HG03571 (cell line): Measurements from ENCODE around the gene KIAA0408.
"Not testable (repeated sequence)": the region's sequence is repeated elsewhere in the genome, so short reads cannot be mapped to it uniquely, and the experiment has no call there.

ENCODE experiments used
- ATAC-seq: cut with Tn5 transposase; IDR thresholded peaks from one replicate; pipeline ENCODE4 v1.9.1; 2021; ENCODE audit not compliant: unreplicated experiment

KIAA0408 gene

DNA sequence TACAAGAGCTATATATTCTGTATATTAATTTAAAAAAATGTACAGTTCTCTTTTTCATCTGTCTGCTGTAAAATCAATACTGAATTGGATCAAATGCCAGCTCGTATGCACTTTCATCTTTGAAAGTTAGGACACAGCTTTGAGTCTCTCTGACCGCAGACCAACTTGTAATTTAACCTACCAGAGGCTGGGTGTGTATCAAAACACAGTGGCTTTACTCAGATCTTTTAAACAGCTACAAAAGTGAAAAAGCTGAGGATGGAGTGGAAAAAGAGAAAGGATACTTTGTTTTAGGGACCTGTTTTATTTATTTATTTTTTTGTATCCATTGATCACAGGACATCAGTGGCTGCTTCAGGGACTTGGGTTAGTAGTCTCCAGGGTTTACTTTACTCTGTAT is 44.1 kb downstream of the KIAA0408 start:
- no peak for ATAC-seq

DNA sequence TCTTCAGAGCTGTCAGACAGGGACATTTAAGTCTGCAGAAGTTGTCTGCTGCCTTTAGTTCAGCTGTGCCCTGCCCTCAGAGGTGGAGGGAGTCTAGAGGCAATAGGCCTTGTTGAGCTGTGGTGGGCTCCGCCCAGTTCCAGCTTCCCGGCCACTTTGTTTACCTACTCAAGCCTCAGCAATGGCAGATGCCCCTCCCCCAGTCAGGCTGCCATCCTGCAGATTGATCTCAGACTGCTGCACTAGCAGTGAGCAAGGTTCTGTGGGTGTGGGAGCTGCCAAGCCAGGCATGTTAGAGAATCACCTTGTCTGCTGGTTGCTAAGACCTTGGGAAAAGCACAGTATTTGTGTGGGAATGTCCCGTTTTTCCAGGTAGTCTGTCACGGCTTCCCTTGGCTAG is 46.1 kb downstream of the KIAA0408 start:
- ATAC-seq: not testable (repeated sequence)

DNA sequence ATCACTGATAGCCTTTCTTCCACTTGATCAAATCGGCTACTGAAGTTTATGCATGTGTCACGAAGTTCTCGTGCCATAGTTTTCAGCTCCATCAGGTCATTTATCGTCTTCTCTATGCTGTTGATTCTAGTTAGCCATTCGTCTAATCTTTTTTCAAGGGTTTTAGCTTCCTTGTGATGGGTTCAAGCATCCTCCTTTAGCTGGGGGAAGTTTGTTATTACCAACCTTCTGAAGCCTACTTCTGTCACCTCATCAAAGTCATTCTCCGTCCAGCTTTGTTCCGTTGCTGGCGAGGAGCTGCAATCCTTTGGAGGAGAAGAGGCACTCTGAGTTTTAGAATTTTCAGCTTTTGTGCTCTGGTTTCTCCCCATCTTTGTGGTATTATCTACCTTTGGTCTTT is 47.2 kb downstream of the KIAA0408 start:
- ATAC-seq: not testable (repeated sequence)
